Lower leg skin (tissue), 3 donors: Measurements from ENCODE around the gene APOE.

Experiments used
- CTCF ChIP-seq, 3 donors: fragments of 450-650 bp; IDR thresholded peaks; one replicate each; pipeline ENCODE4 v1.5.1; 2016; ENCODE audit warnings: antibody characterized with exemption in 3 of 3, mild to moderate bottlenecking in 3 of 3, moderate library complexity in 2 of 3
- POLR2A ChIP-seq, 2 donors: fragments of 450-650 bp; IDR thresholded peaks; one replicate each; pipeline ENCODE4 v1.6.1; 2016 to 2017; ENCODE audit warnings: antibody characterized with exemption in 2 of 2, mild to moderate bottlenecking in 1 of 2, moderate library complexity in 1 of 2

GRCh38 chr19:44867578-44867977 lies 38.0 kb upstream of the APOE start:
- TF ChIP-seq CTCF (IDR thresholded peaks at IDR 0.05) (no peak), POLR2A (IDR thresholded peaks at IDR 0.05) (no peak)
